K562 (cell line): ENCODE results near the gene ZNF273. TPM values are rescaled to one million over a fixed set of nuclear protein-coding genes. Genes with fewer than 3 reads are reported as not detected.

Experiments
- ATF1 ChIP-seq, 2 experiments: fragments of 450-650 bp in 1 of 2; IDR thresholded peaks; 2 replicates each; pipeline ENCODE4 v1.6.1; 2016; ENCODE audit warnings: missing compliant biosample characterization in 1 of 2, missing genetic modification characterization in 1 of 2
- CBX1 ChIP-seq: sonication (generic); IDR thresholded peaks from 2 replicates; pipeline ENCODE4 v1.6.1; 2016; ENCODE audit warnings: antibody characterized with exemption, low read depth, mild to moderate bottlenecking
- CCAR2 ChIP-seq: fragments of 200-400 bp; formaldehyde crosslinking; IDR thresholded peaks from 2 replicates; pipeline ENCODE4 v1.6.1; 2017; ENCODE audit warnings: mild to moderate bottlenecking, low read depth, low read length
- GTF2E2 ChIP-seq: fragments of 200-800 bp; sonication (Bioruptor generic); IDR thresholded peaks from 2 replicates; pipeline ENCODE4 v1.6.1; 2016; ENCODE audit warnings: missing genetic modification characterization, missing compliant biosample characterization
- KAT7 ChIP-seq: sonication (generic); formaldehyde crosslinking; IDR thresholded peaks from 2 replicates; pipeline ENCODE4 v1.8.0; 2022; ENCODE audit warnings: missing genetic modification reagents, mild to moderate bottlenecking, borderline replicate concordance
- NBN ChIP-seq: fragments of 450-650 bp; IDR thresholded peaks from 2 replicates; pipeline ENCODE4 v1.6.1; 2016; ENCODE audit warnings: low read depth, mild to moderate bottlenecking
- PHF8 ChIP-seq: fragments of 200-600 bp; sonication (generic); IDR thresholded peaks from 2 replicates; pipeline ENCODE4 v1.6.1; 2012; ENCODE audit warnings: mixed run types, mild to moderate bottlenecking, inconsistent platforms, low read length, moderate library complexity, borderline replicate concordance
- PHTF2 ChIP-seq: fragments of 250-450 bp; sonication (Bioruptor Pico); IDR thresholded peaks from 2 replicates; pipeline ENCODE4 v1.5.0; 2021; ENCODE audit warnings: mild to moderate bottlenecking
- POLR2A ChIP-seq: fragments of 450-650 bp; conservative IDR thresholded peaks from 2 replicates; pipeline ENCODE4 v1.6.1; 2016
- POLR2AphosphoS5 ChIP-seq: IDR thresholded peaks from 2 replicates; pipeline ENCODE4 v1.6.1; 2011; ENCODE audit warnings: mild to moderate bottlenecking, low read depth, low read length, moderate library complexity; ENCODE audit not compliant: control insufficient read depth, insufficient read depth
- SRF ChIP-seq, 2 experiments: fragments of 250-450, 450-650 bp in 1 of 2; sonication (Bioruptor Pico) in 1 of 2; sonication (generic) in 1 of 2; formaldehyde crosslinking; IDR thresholded peaks; 2 replicates each; pipeline versions ENCODE4 v1.5.0 to v1.5.1; 2020 to 2022; ENCODE audit warnings: mild to moderate bottlenecking in 1 of 2, missing genetic modification reagents in 1 of 2
- TAF9B ChIP-seq: fragments of 450-650 bp; IDR thresholded peaks from 2 replicates; pipeline ENCODE4 v1.6.1; 2018; ENCODE audit warnings: mild to moderate bottlenecking; ENCODE audit not compliant: partially characterized antibody
- TRIM24 ChIP-seq, 2 experiments: fragments of 450-650 bp; IDR thresholded peaks; 2 replicates each; pipeline ENCODE4 v1.6.1; 2016
- TRIM28 ChIP-seq: fragments of 450-650 bp; IDR thresholded peaks from 2 replicates; pipeline ENCODE4 v1.6.1; 2017
- XRCC3 ChIP-seq: fragments of 450-650 bp; IDR thresholded peaks from 2 replicates; pipeline ENCODE4 v1.6.1; 2017; ENCODE audit warnings: mild to moderate bottlenecking, moderate library complexity
- ZFX ChIP-seq: sonication (generic); formaldehyde crosslinking; IDR thresholded peaks from 2 replicates; pipeline ENCODE4 v1.8.0; 2022; ENCODE audit warnings: mild to moderate bottlenecking, missing genetic modification reagents, moderate library complexity
- ZNF121 ChIP-seq: sonication (generic); formaldehyde crosslinking; conservative IDR thresholded peaks from 2 replicates; pipeline ENCODE4 v1.8.0; 2022; ENCODE audit warnings: missing genetic modification reagents
- ZNF175 ChIP-seq: fragments of 200-800 bp; sonication (Bioruptor generic); IDR thresholded peaks from 2 replicates; pipeline ENCODE4 v1.6.1; 2016; ENCODE audit warnings: low read depth, mild to moderate bottlenecking, missing genetic modification characterization, missing compliant biosample characterization
- ZNF41 ChIP-seq: fragments of 250-450 bp; sonication (Bioruptor Pico); conservative IDR thresholded peaks from 2 replicates; pipeline ENCODE4 v1.4.0; 2020; ENCODE audit warnings: mild to moderate bottlenecking
- ZNF57 ChIP-seq: fragments of 450-650 bp; formaldehyde crosslinking; IDR thresholded peaks from 2 replicates; pipeline ENCODE4 v1.4.0; 2020; ENCODE audit warnings: mild to moderate bottlenecking, moderate library complexity
- ZSCAN32 ChIP-seq: fragments of 450-650 bp; formaldehyde crosslinking; IDR thresholded peaks from 2 replicates; pipeline ENCODE4 v1.4.0; 2020; ENCODE audit warnings: mild to moderate bottlenecking, moderate library complexity
- polyA plus RNA-seq, 8 experiments: library from polyadenylated mRNA; depleted of rRNA in 4 of 8; stranded (reverse) in 5 of 8; unstranded in 3 of 8; fragments of >200 nt; fragmentation: Nextera tagmentation in 2 of 8; fragmentation: Illumina TruSeq in 1 of 8; extraction: Ambion mirVana in 2 of 8; extraction: Trizol in 1 of 8; gene quantifications; 2 replicates each; pipeline versions ENCODE4 v1.2.1 to v1.2.3, GENCODE V29; 2011 to 2014; ENCODE audit warnings: inconsistent platforms in 1 of 8, missing spikeins in 1 of 8
- total RNA-seq, 7 experiments: library from RNA; depleted of rRNA in 6 of 7; stranded (reverse); fragments of >200 nt in 6 of 7; fragmentation: Illumina TruSeq in 2 of 7; extraction: Trizol in 2 of 7; gene quantifications; 2 replicates each; pipeline versions ENCODE4 v1.2.1 to v1.2.3, GENCODE V29; 2011 to 2021; ENCODE audit warnings: low replicate concordance in 1 of 7
- TF ChIP-seq, protein P1 (sequence below): fragments of 450-650 bp; IDR thresholded peaks from 2 replicates; pipeline ENCODE4 v1.6.1; 2016; ENCODE audit warnings: missing biosample characterization, missing genetic modification characterization
- TF ChIP-seq, protein P2 (sequence below): sonication (generic); formaldehyde crosslinking; IDR thresholded peaks from 2 replicates; pipeline ENCODE4 v1.4.0; 2020; ENCODE audit warnings: mild to moderate bottlenecking, missing genetic modification reagents
- TF ChIP-seq, protein P3 (sequence below), 2 experiments: fragments of 250-450 bp in 1 of 2; fragments of 450-650 bp in 1 of 2; sonication (Bioruptor Pico) in 1 of 2; IDR thresholded peaks; 2 replicates each; pipeline versions ENCODE4 v1.6.1 to v1.8.0; 2016 to 2021; ENCODE audit warnings: mild to moderate bottlenecking in 2 of 2, moderate library complexity in 2 of 2, missing compliant biosample characterization in 1 of 2, missing genetic modification characterization in 1 of 2

ZNF273 gene
- total and polyA plus RNA-seq, 9 of the 15 experiments (the other 6 are each of a cell fraction or from before 2014, with no cell fraction given), result 13.3 to 37.0 (median 20.7) TPM

DNA sequence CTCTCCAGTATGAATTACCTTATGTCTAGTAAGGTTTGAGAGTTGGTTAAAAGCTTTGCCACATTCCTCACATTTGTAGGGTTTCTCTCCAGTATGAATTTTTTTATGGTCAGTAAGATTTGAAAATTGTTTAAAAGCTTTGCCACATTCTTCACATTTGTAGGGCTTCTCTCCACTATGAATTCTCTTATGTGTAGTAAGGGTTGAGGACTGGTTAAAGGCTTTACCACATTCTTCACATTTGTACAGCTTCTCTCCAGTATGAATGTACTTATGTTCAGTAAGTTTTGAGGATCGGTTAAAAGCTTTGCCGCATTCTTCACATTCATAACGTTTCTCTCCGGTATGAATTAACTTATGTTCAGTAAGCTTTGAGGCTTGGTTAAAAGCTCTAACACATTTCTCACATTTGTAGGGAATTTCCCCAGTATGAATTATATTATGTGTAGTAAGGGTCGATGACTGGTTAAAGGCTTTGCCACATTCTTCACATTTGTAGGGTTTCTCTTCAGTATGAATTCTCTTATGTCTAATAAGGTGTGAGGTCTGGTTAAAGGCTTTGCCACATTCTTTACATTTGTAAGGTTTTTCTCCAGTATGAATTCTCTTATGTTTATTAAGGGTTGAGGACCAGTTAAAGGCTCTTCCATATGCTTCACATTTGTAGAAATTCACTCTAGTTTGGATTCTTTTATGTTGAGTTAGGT is 75.6 kb downstream of the ZNF273 start (continued):
- TF ChIP-seq TRIM24 (IDR thresholded peaks at IDR 0.05) (peak in 1 of 2 experiments; percentile 57; a peak in 2 of 4 replicates), ZNF57 (CRISPR knock-in tag) (no peak), CBX1 (no peak), PHF8 (no peak), GTF2E2 (tag) (no peak), TRIM28 (peak; percentile 67), SRF (CRISPR knock-in tag; IDR thresholded peaks at IDR 0.05) (no peak), CCAR2 (no peak), ZSCAN32 (CRISPR knock-in tag) (no peak), ZNF175 (CRISPR knock-in tag) (no peak), KAT7 (CRISPR knock-in tag) (no peak), ZFX (CRISPR knock-in tag) (no peak), ZNF121 (CRISPR knock-in tag) (no peak), XRCC3 (no peak), ZNF41 (CRISPR knock-in tag) (no peak), ATF1 (CRISPR knock-in tag; IDR thresholded peaks at IDR 0.05) (no peak), ATF1 (tag; IDR thresholded peaks at IDR 0.05) (no peak), PHTF2 (CRISPR knock-in tag) (no peak), NBN (no peak), POLR2A (no peak), POLR2AphosphoS5 (no peak), TAF9B (no peak)
- TF ChIP-seq, protein P1, sequence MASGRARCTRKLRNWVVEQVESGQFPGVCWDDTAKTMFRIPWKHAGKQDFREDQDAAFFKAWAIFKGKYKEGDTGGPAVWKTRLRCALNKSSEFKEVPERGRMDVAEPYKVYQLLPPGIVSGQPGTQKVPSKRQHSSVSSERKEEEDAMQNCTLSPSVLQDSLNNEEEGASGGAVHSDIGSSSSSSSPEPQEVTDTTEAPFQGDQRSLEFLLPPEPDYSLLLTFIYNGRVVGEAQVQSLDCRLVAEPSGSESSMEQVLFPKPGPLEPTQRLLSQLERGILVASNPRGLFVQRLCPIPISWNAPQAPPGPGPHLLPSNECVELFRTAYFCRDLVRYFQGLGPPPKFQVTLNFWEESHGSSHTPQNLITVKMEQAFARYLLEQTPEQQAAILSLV (tag), result no peak
- TF ChIP-seq, protein P2, sequence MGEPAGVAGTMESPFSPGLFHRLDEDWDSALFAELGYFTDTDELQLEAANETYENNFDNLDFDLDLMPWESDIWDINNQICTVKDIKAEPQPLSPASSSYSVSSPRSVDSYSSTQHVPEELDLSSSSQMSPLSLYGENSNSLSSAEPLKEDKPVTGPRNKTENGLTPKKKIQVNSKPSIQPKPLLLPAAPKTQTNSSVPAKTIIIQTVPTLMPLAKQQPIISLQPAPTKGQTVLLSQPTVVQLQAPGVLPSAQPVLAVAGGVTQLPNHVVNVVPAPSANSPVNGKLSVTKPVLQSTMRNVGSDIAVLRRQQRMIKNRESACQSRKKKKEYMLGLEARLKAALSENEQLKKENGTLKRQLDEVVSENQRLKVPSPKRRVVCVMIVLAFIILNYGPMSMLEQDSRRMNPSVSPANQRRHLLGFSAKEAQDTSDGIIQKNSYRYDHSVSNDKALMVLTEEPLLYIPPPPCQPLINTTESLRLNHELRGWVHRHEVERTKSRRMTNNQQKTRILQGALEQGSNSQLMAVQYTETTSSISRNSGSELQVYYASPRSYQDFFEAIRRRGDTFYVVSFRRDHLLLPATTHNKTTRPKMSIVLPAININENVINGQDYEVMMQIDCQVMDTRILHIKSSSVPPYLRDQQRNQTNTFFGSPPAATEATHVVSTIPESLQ (CRISPR knock-in tag), result no peak
- TF ChIP-seq, protein P3, sequence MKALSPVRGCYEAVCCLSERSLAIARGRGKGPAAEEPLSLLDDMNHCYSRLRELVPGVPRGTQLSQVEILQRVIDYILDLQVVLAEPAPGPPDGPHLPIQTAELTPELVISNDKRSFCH (CRISPR knock-in tag; IDR thresholded peaks at IDR 0.05), result no peak
- TF ChIP-seq, protein P3 (tag; IDR thresholded peaks at IDR 0.05), result no peak
